Uterus (tissue), 2 donors: ENCODE results near the gene NAGPA.

Source experiments
- CTCF ChIP-seq, 4 experiments: fragments of 200-600 bp in 2 of 4; fragments of 450-650 bp in 2 of 4; sonication (generic) in 2 of 4; IDR thresholded peaks; one replicate each; pipeline ENCODE4 v1.5.1; 2016 to 2019; ENCODE audit warnings: antibody characterized with exemption in 4 of 4, mild to moderate bottlenecking in 2 of 4, moderate library complexity in 1 of 4
- POLR2A ChIP-seq, 2 donors: fragments of 450-650 bp; IDR thresholded peaks; one replicate each; pipeline ENCODE4 v1.6.1; 2016; ENCODE audit warnings: antibody characterized with exemption in 2 of 2, mild to moderate bottlenecking in 1 of 2, moderate library complexity in 1 of 2

GRCh38 chr16:5015887-5016286 is 17.8 kb downstream of the NAGPA start:
- TF ChIP-seq CTCF (IDR thresholded peaks at IDR 0.05) (no peak), POLR2A (IDR thresholded peaks at IDR 0.05) (no peak)
